Measurements from ENCODE around the gene COL12A1. TPM values are rescaled to one million over a fixed set of nuclear protein-coding genes. Genes with fewer than 3 reads are reported as not detected.

The COL12A1 gene
- total and polyA plus RNA-seq, 2 experiments from 2014 or later, result 0.39 to 6.3 TPM

DNA sequence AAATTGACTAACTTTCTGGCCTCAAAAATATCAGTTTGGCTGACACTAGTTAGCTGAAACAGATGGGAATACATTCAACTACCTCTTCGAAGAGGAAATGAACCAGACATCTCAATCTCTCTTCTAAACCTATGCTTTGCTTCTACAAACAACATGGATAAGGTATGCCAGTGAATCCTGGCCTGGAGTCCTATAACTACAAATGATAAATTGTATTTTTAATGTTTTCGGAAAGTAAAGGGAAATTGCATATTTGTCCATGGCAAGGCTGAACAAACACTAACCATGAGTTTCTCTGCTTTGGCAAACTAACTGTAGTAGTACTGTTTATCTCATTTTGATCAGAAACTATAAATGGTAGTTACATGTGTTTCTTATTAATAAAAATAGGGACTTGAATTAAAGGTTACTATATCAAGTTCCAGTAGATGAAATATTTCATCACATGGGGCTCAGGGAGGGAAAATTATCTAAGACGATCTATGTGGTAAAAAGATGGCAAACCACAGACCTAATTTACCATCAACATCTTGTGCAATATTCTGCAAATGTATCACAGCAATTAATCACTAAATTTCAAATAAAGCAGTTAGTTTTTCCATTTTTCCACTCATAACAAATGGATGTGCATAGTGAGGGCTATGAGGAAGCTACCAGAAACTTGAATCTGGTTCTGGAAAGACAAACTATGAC, 76.8 kb downstream of the COL12A1 start (continued):
- TF ChIP-seq, protein P1, sequence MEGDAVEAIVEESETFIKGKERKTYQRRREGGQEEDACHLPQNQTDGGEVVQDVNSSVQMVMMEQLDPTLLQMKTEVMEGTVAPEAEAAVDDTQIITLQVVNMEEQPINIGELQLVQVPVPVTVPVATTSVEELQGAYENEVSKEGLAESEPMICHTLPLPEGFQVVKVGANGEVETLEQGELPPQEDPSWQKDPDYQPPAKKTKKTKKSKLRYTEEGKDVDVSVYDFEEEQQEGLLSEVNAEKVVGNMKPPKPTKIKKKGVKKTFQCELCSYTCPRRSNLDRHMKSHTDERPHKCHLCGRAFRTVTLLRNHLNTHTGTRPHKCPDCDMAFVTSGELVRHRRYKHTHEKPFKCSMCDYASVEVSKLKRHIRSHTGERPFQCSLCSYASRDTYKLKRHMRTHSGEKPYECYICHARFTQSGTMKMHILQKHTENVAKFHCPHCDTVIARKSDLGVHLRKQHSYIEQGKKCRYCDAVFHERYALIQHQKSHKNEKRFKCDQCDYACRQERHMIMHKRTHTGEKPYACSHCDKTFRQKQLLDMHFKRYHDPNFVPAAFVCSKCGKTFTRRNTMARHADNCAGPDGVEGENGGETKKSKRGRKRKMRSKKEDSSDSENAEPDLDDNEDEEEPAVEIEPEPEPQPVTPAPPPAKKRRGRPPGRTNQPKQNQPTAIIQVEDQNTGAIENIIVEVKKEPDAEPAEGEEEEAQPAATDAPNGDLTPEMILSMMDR (conservative IDR thresholded peaks at IDR 0.05; ENCODE audit: low read depth in 2 of 2), result no peak
- TF ChIP-seq ZNF331 (CRISPR knock-in tag; IDR thresholded peaks at IDR 0.05; ENCODE audit: low read depth), result no peak

DNA sequence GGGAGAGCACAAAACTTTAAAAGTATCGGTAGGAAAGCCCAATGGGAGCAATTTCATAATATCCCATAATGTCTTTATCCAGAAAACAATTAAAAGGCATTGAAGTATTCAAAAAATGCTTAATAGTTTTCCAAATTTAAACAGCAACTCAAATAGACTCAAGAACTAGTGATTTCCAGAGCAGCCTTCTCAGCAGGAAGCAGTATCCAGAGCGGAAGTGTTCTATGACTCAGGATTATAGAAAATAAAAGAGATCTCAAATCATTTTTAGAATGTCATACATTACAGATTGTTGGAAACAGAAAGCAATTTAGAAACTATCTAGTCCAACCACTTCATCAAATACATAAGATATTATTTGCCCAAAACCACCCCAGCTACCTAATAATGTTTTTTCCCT, 79.3 kb downstream of the COL12A1 start:
- no peaks in the 10 kb centered on the region for H3K9me2 ChIP-seq (ENCODE audit: insufficient read depth)
- DNase-seq (ENCODE audit: low spot score) (no peak), ATAC-seq (no peak)
- TF ChIP-seq EZH2 (IDR thresholded peaks at IDR 0.05; ENCODE audit: low read depth, unreplicated experiment), result no peak
- no peak for TF ChIP-seq ZNF331 (CRISPR knock-in tag; IDR thresholded peaks at IDR 0.05; ENCODE audit: low read depth)
- TF ChIP-seq, protein P1 (conservative IDR thresholded peaks at IDR 0.05; ENCODE audit: low read depth in 2 of 2), result no peak
- no peak overlapping the region for H3K4me2 ChIP-seq
- H3K27ac Mint-ChIP-seq, result no peak overlapping the region
- H3K79me2 ChIP-seq (replicated peaks; ENCODE audit: insufficient read depth), result no peaks in the 10 kb centered on the region
- no peak overlapping the region for H3K4me3 Mint-ChIP-seq
- no peaks in the 10 kb centered on the region for H3F3A ChIP-seq (replicated peaks; ENCODE audit: low read depth)
- no peaks in the 10 kb centered on the region for H3K36me3 Mint-ChIP-seq (ENCODE audit: low read depth)
- H3K4me3 ChIP-seq, result no peak overlapping the region
- H2AFZ ChIP-seq, result no peak overlapping the region
- no peaks in the 10 kb centered on the region for H3K9me3 Mint-ChIP-seq
- no peak overlapping the region for H3K27ac ChIP-seq (ENCODE audit: low read depth)
- H3K4me1 Mint-ChIP-seq, result peaks cover 5% of the 10 kb centered on the region
- no peaks in the 10 kb centered on the region for H4K20me1 ChIP-seq (replicated peaks; ENCODE audit: insufficient read depth)
- H3K27me3 Mint-ChIP-seq (ENCODE audit: insufficient read depth, low read depth, poor library complexity), result peaks cover 2% of the 10 kb centered on the region
- H3K36me3 ChIP-seq (ENCODE audit: insufficient read depth), result no peaks in the 10 kb centered on the region
- H3K4me1 ChIP-seq (ENCODE audit: insufficient read depth), result no peaks in the 10 kb centered on the region
- H3K27me3 ChIP-seq (ENCODE audit: insufficient read depth), result no peaks in the 10 kb centered on the region

DNA sequence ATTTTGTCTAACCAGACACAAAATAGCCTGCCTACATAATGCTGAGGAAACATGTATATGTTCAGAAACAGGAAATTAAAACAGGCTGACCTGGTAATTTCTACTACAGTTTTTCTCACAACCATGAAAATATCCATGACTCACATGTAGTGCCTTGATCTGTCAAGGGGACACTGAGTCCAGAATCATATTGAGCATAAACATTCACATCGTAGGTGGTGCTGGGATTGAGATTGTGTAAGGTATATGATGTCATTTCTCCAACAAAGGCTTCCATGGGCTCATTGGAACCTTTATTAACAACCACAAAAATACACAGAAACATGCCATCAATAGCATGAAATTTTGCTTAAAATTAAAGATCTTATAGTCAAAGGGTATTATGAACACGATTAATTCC, 80.9 kb downstream of the COL12A1 start:
- Histone ChIP-seq H3K27ac (ENCODE audit: low read depth) (no peak overlapping the region), H3K4me2 (no peak overlapping the region), H3K9me2 (ENCODE audit: insufficient read depth) (no peaks in the 10 kb centered on the region), H3F3A (replicated peaks; ENCODE audit: low read depth) (no peaks in the 10 kb centered on the region), H3K4me1 (ENCODE audit: insufficient read depth) (no peaks in the 10 kb centered on the region), H4K20me1 (replicated peaks; ENCODE audit: insufficient read depth) (no peaks in the 10 kb centered on the region), H3K79me2 (replicated peaks; ENCODE audit: insufficient read depth) (no peaks in the 10 kb centered on the region), H3K27me3 (ENCODE audit: insufficient read depth) (no peaks in the 10 kb centered on the region), H3K4me3 (no peak overlapping the region), H2AFZ (no peak overlapping the region), H3K36me3 (ENCODE audit: insufficient read depth) (no peaks in the 10 kb centered on the region)
- H3K36me3 Mint-ChIP-seq (ENCODE audit: low read depth), result no peaks in the 10 kb centered on the region
- DNase-seq (ENCODE audit: low spot score) (no peak), ATAC-seq (no peak)
- H3K4me3 Mint-ChIP-seq, result no peak overlapping the region
- H3K27ac Mint-ChIP-seq, result no peak overlapping the region
- H3K9me3 Mint-ChIP-seq, result no peaks in the 10 kb centered on the region
- peaks cover 2% of the 10 kb centered on the region for H3K27me3 Mint-ChIP-seq (ENCODE audit: insufficient read depth, low read depth, poor library complexity)
- H3K4me1 Mint-ChIP-seq, result peaks cover 5% of the 10 kb centered on the region
- TF ChIP-seq EZH2 (IDR thresholded peaks at IDR 0.05; ENCODE audit: low read depth, unreplicated experiment) (no peak), EZH2phosphoT487 (IDR thresholded peaks at IDR 0.05; ENCODE audit: unreplicated experiment) (no peak), NANOG (IDR thresholded peaks at IDR 0.05; ENCODE audit: borderline replicate concordance) (no peak)
- TF ChIP-seq, protein P2, sequence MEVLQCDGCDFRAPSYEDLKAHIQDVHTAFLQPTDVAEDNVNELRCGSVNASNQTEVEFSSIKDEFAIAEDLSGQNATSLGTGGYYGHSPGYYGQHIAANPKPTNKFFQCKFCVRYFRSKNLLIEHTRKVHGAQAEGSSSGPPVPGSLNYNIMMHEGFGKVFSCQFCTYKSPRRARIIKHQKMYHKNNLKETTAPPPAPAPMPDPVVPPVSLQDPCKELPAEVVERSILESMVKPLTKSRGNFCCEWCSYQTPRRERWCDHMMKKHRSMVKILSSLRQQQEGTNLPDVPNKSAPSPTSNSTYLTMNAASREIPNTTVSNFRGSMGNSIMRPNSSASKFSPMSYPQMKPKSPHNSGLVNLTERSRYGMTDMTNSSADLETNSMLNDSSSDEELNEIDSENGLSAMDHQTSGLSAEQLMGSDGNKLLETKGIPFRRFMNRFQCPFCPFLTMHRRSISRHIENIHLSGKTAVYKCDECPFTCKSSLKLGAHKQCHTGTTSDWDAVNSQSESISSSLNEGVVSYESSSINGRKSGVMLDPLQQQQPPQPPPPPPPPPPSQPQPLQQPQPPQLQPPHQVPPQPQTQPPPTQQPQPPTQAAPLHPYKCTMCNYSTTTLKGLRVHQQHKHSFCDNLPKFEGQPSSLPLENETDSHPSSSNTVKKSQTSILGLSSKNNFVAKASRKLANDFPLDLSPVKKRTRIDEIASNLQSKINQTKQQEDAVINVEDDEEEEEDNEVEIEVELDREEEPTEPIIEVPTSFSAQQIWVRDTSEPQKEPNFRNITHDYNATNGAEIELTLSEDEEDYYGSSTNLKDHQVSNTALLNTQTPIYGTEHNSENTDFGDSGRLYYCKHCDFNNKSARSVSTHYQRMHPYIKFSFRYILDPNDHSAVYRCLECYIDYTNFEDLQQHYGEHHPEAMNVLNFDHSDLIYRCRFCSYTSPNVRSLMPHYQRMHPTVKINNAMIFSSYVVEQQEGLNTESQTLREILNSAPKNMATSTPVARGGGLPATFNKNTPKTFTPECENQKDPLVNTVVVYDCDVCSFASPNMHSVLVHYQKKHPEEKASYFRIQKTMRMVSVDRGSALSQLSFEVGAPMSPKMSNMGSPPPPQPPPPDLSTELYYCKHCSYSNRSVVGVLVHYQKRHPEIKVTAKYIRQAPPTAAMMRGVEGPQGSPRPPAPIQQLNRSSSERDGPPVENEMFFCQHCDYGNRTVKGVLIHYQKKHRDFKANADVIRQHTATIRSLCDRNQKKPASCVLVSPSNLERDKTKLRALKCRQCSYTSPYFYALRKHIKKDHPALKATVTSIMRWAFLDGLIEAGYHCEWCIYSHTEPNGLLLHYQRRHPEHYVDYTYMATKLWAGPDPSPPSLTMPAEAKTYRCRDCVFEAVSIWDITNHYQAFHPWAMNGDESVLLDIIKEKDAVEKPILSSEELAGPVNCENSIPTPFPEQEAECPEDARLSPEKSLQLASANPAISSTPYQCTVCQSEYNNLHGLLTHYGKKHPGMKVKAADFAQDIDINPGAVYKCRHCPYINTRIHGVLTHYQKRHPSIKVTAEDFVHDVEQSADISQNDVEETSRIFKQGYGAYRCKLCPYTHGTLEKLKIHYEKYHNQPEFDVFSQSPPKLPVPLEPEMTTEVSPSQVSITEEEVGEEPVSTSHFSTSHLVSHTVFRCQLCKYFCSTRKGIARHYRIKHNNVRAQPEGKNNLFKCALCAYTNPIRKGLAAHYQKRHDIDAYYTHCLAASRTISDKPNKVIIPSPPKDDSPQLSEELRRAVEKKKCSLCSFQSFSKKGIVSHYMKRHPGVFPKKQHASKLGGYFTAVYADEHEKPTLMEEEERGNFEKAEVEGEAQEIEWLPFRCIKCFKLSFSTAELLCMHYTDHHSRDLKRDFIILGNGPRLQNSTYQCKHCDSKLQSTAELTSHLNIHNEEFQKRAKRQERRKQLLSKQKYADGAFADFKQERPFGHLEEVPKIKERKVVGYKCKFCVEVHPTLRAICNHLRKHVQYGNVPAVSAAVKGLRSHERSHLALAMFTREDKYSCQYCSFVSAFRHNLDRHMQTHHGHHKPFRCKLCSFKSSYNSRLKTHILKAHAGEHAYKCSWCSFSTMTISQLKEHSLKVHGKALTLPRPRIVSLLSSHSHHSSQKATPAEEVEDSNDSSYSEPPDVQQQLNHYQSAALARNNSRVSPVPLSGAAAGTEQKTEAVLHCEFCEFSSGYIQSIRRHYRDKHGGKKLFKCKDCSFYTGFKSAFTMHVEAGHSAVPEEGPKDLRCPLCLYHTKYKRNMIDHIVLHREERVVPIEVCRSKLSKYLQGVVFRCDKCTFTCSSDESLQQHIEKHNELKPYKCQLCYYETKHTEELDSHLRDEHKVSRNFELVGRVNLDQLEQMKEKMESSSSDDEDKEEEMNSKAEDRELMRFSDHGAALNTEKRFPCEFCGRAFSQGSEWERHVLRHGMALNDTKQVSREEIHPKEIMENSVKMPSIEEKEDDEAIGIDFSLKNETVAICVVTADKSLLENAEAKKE (CRISPR knock-in tag; IDR thresholded peaks at IDR 0.05), result no peak
